NCI-H2107 treated with DMSO at 0.1 percent for 48 hours (cell line): ENCODE measurements around the gene HAS3.
"Not testable (repeated sequence)": the region's sequence is repeated elsewhere in the genome, so short reads cannot be mapped to it uniquely, and the experiment has no call there.

Source experiments
- DNase-seq: peaks from one replicate; lab custom pipeline; 2025; ENCODE audit not compliant: unreplicated experiment; lab: John Stamatoyannopoulos, UW

Gene HAS3

GRCh38 chr16:69115837-69116236 lies 10.4 kb downstream of the HAS3 start:
- DNase-seq = no peak

DNA sequence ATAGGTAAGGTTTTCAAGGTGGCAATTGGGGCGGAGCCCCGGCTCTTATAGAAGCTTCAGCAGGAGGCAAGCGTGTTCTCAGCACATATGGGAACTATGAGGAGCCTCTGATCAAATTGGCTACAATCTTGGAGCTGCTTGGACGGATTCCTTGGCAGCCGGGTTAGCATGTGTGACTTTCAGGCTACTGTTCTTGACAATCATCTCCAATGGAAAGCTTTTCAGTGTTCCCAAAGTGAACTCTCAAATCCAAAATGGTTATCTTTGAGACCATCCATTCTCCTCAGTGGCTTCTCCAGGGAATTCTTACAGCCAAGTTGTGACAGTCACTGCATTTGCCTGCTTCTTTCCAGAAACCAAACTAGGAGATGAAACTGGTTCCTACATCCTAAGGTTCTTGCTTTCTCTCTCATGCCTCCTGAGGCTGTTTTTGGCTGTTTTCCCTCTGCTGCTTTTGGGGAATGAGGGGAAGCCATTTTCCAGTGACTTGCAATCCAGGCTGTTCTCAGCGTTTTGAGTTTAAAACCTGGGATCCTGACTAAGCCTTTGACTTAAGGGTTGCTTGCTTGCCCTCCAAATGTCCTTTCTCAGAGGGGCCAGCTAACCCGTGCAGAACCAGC lies 10.9 kb downstream of the HAS3 start:
- DNase-seq = no peak

DNA sequence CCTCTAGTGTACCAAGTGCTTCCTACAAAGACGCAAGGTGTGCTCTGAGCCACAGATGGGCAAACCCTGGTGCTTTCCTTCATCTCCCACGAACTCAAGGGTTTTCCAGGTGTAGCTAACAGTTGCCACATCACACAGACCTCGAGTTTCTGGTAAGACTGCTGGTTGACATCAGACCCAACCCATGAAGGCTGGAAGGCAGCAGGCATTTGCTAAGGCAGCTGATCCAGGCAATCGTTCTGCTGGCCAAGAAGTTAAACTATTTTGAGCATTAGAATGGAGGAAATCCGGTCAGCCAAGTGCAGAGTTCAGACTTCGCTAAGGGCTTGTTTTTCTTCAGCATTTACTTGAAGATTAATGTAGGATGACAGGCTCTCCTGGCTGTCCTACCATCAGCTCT lies 11.5 kb downstream of the HAS3 start:
- no peak for DNase-seq

DNA sequence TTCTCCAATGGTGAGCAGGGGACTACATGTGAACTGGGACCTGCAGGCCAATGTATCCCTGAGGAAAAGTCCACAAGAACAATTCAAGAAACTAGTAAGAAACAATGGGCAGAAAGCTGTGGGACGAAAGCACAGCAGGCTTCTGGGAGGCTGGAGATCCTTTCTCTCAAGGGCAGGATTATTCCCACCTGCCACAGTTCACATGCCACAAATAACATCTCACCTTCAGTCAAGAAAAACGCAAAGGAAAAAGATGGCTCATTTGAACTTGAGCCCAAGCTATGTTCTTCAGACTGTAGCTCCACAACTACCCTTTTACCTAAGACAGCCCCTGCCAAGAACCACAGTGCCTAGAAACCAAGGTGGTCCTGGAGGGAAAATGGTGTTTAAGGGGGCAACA lies 13.0 kb downstream of the HAS3 start:
- DNase-seq = no peak

DNA sequence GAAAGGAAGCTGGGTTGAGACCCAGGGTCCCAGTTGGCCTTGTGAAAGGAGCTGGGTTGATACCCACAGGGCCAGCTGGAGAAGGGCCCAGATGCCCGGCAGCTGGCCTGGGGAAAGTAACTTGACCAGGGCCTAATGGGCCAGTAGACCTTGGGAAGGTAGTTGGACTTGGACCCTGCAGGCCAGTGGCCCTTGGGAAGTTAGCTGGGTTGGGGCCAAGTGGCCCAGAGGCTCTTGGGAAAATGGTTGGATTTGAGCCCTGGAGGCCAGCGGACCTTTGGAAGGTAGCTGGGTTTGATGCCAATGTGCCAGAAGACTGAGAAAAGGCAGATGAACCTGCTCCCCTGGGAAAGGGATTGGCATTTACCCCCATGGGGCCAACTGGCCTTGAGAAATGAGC lies 13.5 kb downstream of the HAS3 start:
- no peak for DNase-seq

DNA sequence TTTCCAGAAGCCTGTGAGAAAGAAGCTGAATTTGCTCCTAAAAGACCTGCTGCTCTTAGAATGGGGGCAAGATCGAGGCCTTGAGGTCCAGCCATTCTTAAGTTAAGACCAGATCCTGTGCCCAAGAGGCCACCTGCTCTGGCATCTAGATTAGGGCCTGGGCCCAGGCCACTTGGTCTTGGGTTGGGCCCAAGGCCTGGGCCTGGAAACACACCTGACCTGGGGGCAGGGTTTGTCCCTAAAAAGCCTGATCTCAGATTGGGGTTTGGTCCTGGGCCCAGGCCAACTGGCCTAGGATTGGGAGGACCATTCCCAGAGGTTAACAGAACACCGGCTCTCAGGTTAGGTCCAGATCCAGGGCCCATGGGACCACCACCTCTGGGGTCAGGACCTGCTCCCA lies 14.1 kb downstream of the HAS3 start:
- DNase-seq = no peak

- DNase-seq = no peak
Measured at GRCh38 chr16:69120096-69120664, 14.7 kb downstream of the HAS3 start.

DNA sequence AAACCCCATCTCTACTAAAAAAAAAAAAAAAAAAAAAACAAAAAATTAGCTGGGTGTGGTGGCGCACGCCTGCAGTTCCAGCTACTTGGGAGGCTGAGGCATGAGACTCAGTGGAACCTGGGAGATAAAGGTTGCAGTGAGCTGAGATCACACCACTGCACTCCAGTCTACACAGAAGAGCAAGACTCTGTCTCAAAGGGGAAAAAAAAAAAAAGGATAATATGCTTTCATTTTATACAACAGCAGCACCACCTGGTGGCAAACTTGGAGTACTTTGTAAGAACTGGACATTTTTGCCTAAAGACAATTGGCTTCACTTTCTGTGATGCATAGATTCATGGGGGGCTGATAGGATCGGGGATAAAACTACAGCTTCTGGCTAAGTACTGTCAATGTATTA lies 18.5 kb downstream of the HAS3 start:
- DNase-seq = peak; percentile 61

DNA sequence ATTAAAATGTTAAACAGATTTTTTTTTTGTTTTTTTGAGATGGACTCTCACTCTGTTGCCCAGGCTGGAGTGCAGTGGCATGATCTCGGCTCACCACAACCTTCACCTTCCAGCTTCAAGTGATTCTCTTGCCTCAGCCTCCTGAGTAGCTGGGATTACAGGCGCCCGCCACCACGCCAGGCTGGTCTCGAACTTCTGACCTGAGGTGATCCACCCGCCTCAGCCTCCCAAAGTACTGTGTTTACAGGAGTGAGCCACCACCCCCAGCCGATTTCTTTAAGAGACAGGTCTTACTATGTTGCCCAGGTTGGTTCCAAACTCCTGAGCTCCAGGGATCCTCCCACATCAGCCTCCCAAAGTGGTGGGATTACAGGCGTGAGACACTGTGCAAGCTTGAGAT lies 19.0 kb downstream of the HAS3 start:
- DNase-seq = not testable (repeated sequence)

DNA sequence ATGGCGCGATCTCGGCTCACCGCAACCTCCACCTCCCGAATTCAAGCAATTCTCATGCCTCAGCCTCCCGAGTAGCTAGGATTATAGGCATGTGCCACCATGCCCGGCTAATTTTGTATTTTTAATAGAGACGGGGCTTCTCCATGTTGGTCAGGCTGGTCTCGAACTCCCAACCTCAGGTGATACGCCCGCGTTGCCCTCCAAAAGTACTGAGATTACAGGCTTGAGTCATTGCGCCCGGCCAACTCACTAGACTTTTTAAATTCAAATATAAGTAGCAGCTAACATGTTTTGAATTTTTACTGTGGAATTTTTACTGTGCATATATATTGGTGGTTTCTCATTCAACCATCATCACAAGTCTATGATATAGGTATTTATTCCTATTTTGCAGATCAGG lies 19.5 kb downstream of the HAS3 start:
- not testable (repeated sequence) for DNase-seq

- no peak for DNase-seq
Measured at GRCh38 chr16:69126221-69126620, 20.8 kb downstream of the HAS3 start.

DNA sequence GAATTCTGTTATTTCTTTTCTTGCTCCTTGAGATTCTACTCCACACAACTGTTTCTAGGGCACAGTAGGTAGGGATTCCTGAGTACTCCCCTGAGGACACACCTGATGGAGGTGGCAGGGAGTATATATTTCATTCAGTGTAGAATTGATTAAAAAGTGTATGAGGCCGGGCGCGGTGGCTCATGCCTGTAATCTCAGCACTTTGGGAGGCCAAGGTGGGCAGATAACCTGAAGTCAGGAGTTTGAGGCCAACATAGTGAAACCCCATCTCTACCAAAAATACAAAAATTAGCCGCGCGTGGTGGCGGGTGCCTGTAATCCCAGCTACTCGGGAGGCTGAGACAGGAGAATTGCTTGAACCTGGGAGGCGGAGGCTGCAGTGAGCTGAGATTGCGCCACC lies 21.3 kb downstream of the HAS3 start:
- not testable (repeated sequence) for DNase-seq

GRCh38 chr16:69127966-69128510 lies 22.6 kb downstream of the HAS3 start:
- no peak for DNase-seq

DNA sequence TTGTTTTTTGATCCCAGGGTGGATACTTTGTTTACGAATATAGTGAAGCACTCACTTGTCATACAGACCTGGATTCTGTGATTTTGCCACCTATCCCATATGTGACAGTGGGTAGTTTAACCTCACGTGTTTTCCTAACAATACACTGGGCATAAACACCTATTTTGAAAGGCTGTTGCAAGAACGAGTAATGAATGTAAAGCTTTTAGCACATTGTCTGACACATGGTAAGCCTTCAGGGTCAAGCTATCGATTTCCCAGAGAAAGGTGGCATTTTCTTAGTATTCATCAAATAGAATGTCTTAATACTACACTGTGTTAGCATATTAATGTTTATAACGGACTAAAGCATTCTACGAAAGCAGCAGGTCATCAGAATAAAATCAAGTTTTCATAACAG lies 25.0 kb downstream of the HAS3 start:
- DNase-seq = no peak

GRCh38 chr16:69131167-69131838 lies 25.9 kb downstream of the HAS3 start:
- no peak for DNase-seq

DNA sequence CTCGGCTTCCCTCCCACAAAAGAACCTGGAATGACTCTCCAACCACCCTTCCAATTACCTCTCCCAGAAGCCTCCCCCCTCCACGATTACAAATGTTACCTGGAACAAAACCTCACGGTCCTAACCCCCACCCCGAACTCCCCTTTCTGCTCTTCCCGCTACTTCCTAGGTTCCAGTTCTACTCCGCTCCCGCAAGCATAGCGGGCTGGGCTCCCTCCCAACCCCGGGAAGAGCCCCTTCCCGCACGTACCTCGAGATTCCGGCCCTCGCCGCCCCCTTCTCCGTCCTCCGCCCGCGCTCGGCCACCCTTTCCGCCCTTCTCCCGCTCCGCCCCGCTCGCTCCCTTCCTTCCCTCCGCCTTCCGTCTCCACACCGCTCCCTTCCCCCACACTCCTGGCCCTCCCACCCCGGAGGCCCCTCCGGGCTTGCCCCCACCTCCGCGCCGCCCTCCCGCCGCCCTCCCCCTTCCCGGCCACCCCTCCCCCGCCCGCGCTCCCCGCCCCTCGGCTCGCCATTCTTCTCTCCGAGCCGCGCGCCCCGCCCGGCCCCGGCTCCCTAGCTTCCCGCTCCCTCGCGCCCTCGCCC lies 26.5 kb downstream of the HAS3 start:
- peak; percentile 23 for DNase-seq

DNA sequence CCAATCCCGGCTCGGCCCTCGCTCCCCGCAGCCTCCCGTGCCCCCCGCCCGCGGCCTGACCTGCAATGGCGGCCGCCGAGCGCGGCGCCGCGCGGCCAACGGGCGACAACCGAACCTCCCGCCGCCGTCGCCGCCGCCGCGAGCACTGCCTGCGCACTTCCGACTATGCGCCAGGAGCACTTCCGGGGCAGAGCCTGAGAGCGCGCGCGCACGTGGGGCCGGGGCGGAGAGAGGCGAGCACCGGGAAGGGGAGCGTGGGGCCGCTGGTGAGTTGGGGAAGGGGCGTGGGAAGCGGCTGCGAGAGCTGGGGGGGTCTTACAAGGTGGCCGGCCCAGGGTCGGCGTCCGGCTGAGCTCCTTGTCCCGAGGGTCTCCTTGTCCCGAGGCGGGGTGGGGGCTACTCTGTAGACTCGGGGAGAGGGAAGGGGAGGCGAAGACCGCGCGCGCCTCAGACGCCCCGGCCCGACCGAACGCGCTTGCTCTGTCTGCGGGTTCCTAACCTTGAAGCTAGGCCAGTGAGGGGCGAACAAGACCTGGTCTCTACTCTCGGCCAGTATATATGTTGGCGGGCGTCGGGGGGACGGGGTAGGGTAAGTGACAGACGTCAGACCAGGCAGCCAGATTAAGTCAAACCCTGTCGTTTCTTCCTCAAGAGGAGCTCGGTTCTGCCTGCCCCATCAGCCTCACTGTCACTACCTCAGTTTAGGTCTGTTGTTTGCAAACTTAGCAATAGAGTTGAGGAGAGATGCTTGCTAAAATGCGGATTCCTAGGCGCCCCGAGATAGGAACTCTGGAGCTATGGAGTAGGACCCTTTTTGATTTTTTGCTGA lies 27.2 kb downstream of the HAS3 start, which contains the start of the genes CHTF8 and UTP4:
Gene CHTF8 (minus strand): TSS at position 165 of the 829 bp plus-strand sequence. CDS start 11,130 bp downstream, outside the sequence.
Gene UTP4 (plus strand): TSS at position 226 of the 829 bp plus-strand sequence. CDS start 811 bp downstream, outside the sequence.
- peak; percentile 22 for DNase-seq

- no peak for DNase-seq
Measured at GRCh38 chr16:69133373-69133954, 28.0 kb downstream of the HAS3 start.

- DNase-seq = no peak
Measured at GRCh38 chr16:69138608-69139007, 33.2 kb downstream of the HAS3 start.

GRCh38 chr16:69139464-69139863 lies 34.0 kb downstream of the HAS3 start:
- not testable (repeated sequence) for DNase-seq
